GM19455 (cell line): ENCODE measurements around the gene PGAP2.
A peak's percentile ranks its signal among the peaks of the same experiment; 100 is the strongest.
"Not testable (repeated sequence)": the region's sequence is repeated elsewhere in the genome, so short reads cannot be mapped to it uniquely, and the experiment has no call there.

Source experiments
- ATAC-seq: cut with Tn5 transposase; IDR thresholded peaks from one replicate; pipeline ENCODE4 v1.9.1; 2021; ENCODE audit not compliant: unreplicated experiment

PGAP2 gene

GRCh38 chr11:3854977-3855807 is 46.8 kb downstream of the PGAP2 start, which contains the start of gene STIM1:
Gene STIM1 (plus strand): TSS chr11:3855664. CDS start chr11:3856271, 607 bp downstream.
- ATAC-seq: peak; percentile 64

GRCh38 chr11:3855808-3856491 is 47.6 kb downstream of the PGAP2 start:
- peak; percentile 23 for ATAC-seq

GRCh38 chr11:3856856-3857553 is 48.6 kb downstream of the PGAP2 start:
- ATAC-seq: no peak

DNA sequence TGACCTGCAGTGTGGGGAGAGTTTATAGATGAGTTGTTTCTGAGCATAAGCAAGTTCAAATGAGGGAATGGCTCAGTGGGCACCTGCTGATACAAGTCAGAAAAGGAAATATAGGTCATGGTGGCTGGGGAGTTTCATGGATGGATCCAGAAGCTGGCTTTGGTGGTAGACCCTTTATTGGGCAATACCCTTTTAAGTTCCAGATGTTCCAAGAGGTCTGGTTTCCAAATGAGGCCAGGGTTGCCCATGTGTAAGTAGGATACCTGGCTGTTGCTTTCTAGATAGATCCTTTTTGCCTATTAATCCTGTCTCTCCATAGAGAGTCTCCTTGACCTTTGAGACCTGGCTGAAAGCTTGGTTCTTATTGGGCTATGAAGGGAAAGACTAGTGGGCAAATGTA is 49.3 kb downstream of the PGAP2 start:
- no peak for ATAC-seq

DNA sequence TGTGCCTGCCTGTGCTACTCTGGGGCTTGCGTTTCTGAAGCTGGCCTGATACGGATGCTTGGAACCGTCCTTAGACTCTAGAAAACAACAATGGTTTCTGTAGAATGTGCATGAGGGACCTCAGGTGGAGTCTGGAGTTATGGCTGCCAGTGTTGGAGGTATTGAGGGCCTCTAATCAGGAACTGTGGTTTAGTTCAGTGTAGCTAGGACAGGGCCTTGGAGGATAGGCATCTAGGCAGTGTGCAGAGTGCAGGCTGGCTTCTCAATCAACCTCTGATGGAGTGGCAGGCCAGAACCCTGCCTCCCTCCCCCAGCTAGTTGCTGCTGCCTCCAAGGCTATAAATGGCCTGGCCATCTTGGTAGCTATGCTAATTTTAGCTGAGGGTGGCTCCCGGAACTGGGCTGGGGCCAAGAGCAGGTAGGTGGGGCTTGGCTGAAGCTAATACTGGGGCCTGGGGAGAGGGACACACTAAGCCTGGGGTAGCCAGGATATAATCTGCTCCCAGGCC is 51.1 kb downstream of the PGAP2 start:
- peak; percentile 40 for ATAC-seq

DNA sequence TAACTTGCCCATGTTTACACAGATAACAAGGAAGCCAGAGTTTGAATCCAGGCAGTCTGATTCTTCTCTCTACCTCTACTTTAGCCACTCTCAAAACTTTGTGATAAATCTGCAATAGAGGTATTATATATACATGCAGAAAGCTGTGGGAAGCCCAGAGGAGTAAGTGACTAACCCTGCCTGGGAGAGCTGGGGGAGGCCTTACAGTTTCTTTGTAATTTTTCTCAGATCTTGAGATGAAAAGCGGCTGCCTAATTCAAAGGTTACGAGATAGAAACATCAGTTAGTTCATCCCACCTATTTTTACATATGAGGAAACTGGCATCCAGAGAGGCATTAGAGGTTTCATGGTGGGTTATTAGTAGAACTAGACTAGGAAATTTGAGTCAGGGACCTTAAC is 52.0 kb downstream of the PGAP2 start:
- no peak for ATAC-seq

- ATAC-seq: not testable (repeated sequence)
These were observed 52.6 kb downstream of the PGAP2 start for GRCh38 chr11:3860898-3861393.

GRCh38 chr11:3861683-3862082 is 53.3 kb downstream of the PGAP2 start:
- no peak for ATAC-seq

GRCh38 chr11:3865388-3866193 is 57.2 kb downstream of the PGAP2 start:
- no peak for ATAC-seq

GRCh38 chr11:3866206-3866605 is 57.8 kb downstream of the PGAP2 start:
- no peak for ATAC-seq

GRCh38 chr11:3866836-3867208 is 58.5 kb downstream of the PGAP2 start:
- no peak for ATAC-seq

- peak; percentile 76 for ATAC-seq
These were observed 59.1 kb downstream of the PGAP2 start for GRCh38 chr11:3867209-3868091.

- ATAC-seq: no peak
These were observed 65.5 kb downstream of the PGAP2 start for GRCh38 chr11:3873712-3874349.
